K562 (cell line): ENCODE results near the gene NAP1L4. TPM values are rescaled to one million over a fixed set of nuclear protein-coding genes. Genes with fewer than 3 reads are reported as not detected.

Experiments
- ATAC-seq: fragments of 200-7000 bp; cut with Tn5 transposase; 3 replicates; pipeline ENCODE4 v1.9.1; 2020; ENCODE audit warnings: moderate library complexity
- BruUV-seq: library from RNA; stranded (reverse); fragments of 400-500 nt; replicated peaks from 2 replicates; lab custom pipeline; 2021; lab: Mats Ljungman, UMichigan
- CTCF ChIA-PET: fragments of 300-600 bp; formaldehyde crosslinking; extraction: SDS; loops from one replicate; lab custom pipeline; 2021; ENCODE audit warnings: low intra/inter-chr PET ratio; lab: Yijun Ruan, JAX
- POLR2A ChIA-PET: fragments of 300-600, 350-650 bp; sonication (Branson Sonifier 250); formaldehyde crosslinking; extraction: SDS; loops from one replicate; lab custom pipeline; 2021; ENCODE audit warnings: antibody characterized with exemption, inconsistent platforms; lab: Yijun Ruan, JAX
- DNase-seq, 4 experiments: peaks; one replicate each; pipeline versions ENCODE4 v3.0.0 to v3.0.0-alpha.2; 2011 to 2018; ENCODE audit warnings: low spot score in 3 of 4, mixed read lengths in 3 of 4; ENCODE audit errors: extremely low read depth in 1 of 4
- FAIRE-seq: peaks from 2 replicates; lab custom pipeline; 2011; peaks lifted over from hg19 to GRCh38; lab: Jason Lieb, UNC
- H2AFZ ChIP-seq: 2 replicates; pipeline ENCODE4 v1.6.0; 2011; ENCODE audit warnings: low read depth, low read length, control low read depth, inconsistent platforms
- H3K27ac ChIP-seq: fragments of 200-600 bp; 3 replicates; pipeline ENCODE4 v1.8.0; 2011; ENCODE audit warnings: low read depth, mild to moderate bottlenecking, control low read depth, inconsistent platforms, low read length, moderate library complexity, mixed read lengths; ENCODE audit errors: extremely low read depth
- H3K27me3 ChIP-seq, 2 experiments: fragments of 300-600 bp in 1 of 2; 2 replicates in 1 of 2; 3 replicates in 1 of 2; pipeline versions ENCODE4 v1.6.0 to v1.8.0; 2011; ENCODE audit warnings: inconsistent platforms in 2 of 2, low read length in 2 of 2, mild to moderate bottlenecking in 1 of 2, mixed read lengths in 1 of 2, moderate library complexity in 1 of 2; ENCODE audit not compliant: control insufficient read depth in 2 of 2, insufficient read depth in 2 of 2
- H3K36me3 ChIP-seq: fragments of 300-600 bp; 3 replicates; pipeline ENCODE4 v1.8.0; 2011; ENCODE audit warnings: mild to moderate bottlenecking, low read length, inconsistent platforms; ENCODE audit not compliant: control insufficient read depth, insufficient read depth
- H3K4me1 ChIP-seq, 2 experiments: fragments of 200-600 bp in 1 of 2; replicated peaks in 1 of 2; 2 replicates in 1 of 2; 3 replicates in 1 of 2; pipeline versions ENCODE4 v1.5.1 to v1.8.0; 2011; ENCODE audit warnings: inconsistent platforms in 2 of 2, low read length in 2 of 2, mild to moderate bottlenecking in 1 of 2, mixed read lengths in 1 of 2, moderate library complexity in 1 of 2; ENCODE audit not compliant: control insufficient read depth in 2 of 2, insufficient read depth in 2 of 2
- H3K4me2 ChIP-seq: 2 replicates; pipeline ENCODE4 v1.6.1; 2011; ENCODE audit warnings: low read length, control low read depth, inconsistent platforms, mixed read lengths; ENCODE audit not compliant: insufficient read depth
- H3K4me3 ChIP-seq: fragments of 200-600 bp; sonication (generic), shearing (Covaris generic); 2 replicates; pipeline ENCODE4 v1.5.1; 2016; ENCODE audit warnings: control low read depth, inconsistent platforms
- H3K79me2 ChIP-seq: fragments of 200-600 bp; 3 replicates; pipeline ENCODE4 v1.8.0; 2011; ENCODE audit warnings: low read length, inconsistent platforms; ENCODE audit not compliant: control insufficient read depth, insufficient read depth
- H3K9ac ChIP-seq, 2 experiments: 2 replicates each; pipeline versions ENCODE4 v1.6.0 to v1.6.1; 2011; ENCODE audit warnings: low read depth in 2 of 2, low read length in 2 of 2, control low read depth in 1 of 2, inconsistent platforms in 1 of 2, mild to moderate bottlenecking in 1 of 2, mixed read lengths in 1 of 2; ENCODE audit not compliant: insufficient read depth in 1 of 2
- H3K9me1 ChIP-seq: one replicate; pipeline ENCODE4 v1.6.0; 2011; ENCODE audit warnings: inconsistent platforms, mild to moderate bottlenecking, low read length, moderate library complexity; ENCODE audit not compliant: control insufficient read depth, insufficient read depth
- H3K9me3 ChIP-seq: replicated peaks from 2 replicates; pipeline ENCODE4 v1.5.1; 2011; ENCODE audit warnings: low read depth, low read length, inconsistent platforms; ENCODE audit not compliant: control insufficient read depth, insufficient read depth
- H4K20me1 ChIP-seq: replicated peaks from 2 replicates; pipeline ENCODE4 v1.6.1; 2011; ENCODE audit warnings: low read length, inconsistent platforms, mixed read lengths; ENCODE audit not compliant: control insufficient read depth, insufficient read depth
- CHD4 ChIP-seq: fragments of 200-600 bp; sonication (generic); IDR thresholded peaks from 3 replicates; pipeline ENCODE4 v1.6.1; 2012; ENCODE audit warnings: low read depth, mild to moderate bottlenecking, mixed read lengths, low read length, inconsistent platforms; ENCODE audit not compliant: insufficient read depth, insufficient replicate concordance, poor library complexity, severe bottlenecking
- FOXK2 ChIP-seq, 2 experiments: fragments of 450-650 bp; IDR thresholded peaks in 1 of 2; conservative IDR thresholded peaks in 1 of 2; 2 replicates each; pipeline ENCODE4 v1.6.1; 2016; ENCODE audit warnings: low read depth in 2 of 2, mild to moderate bottlenecking in 1 of 2
- NFE2 ChIP-seq: IDR thresholded peaks from 2 replicates; pipeline ENCODE4 v1.6.1; 2014; ENCODE audit warnings: antibody characterized with exemption, low read depth
- POLR2G ChIP-seq: fragments of 200-400 bp; formaldehyde crosslinking; IDR thresholded peaks from 2 replicates; pipeline ENCODE4 v1.6.1; 2017; ENCODE audit warnings: low read depth, mild to moderate bottlenecking, antibody characterized with exemption, low read length, moderate library complexity
- PRMT5 ChIP-seq: sonication (generic); formaldehyde crosslinking; IDR thresholded peaks from 2 replicates; pipeline ENCODE4 v1.5.0; 2020; ENCODE audit warnings: missing genetic modification reagents
- ZNF311 ChIP-seq: fragments of 250-450 bp; sonication (Bioruptor Pico); IDR thresholded peaks from 2 replicates; pipeline ENCODE4 v1.4.0; 2020; ENCODE audit warnings: mild to moderate bottlenecking, moderate library complexity
- WGBS: fragments of 100-300 bp; shearing (Covaris generic); methylation state at CpG from one replicate; pipeline ENCODE4 v1.1.6; 2016; ENCODE audit warnings: low coverage, mixed read lengths; ENCODE audit not compliant: insufficient coverage; ENCODE audit errors: missing lambda C conversion rate; 5-methylcytosine and 5-hydroxymethylcytosine counted together
- in situ Hi-C: fragments of 300-500 bp; cut with MboI; formaldehyde crosslinking; loops from 4 replicates; pipeline ENCODE4 v1.15.0; 2018; ENCODE audit warnings: inconsistent platforms, mixed read lengths
- intact Hi-C: fragments of 100-400 bp; cut with micrococcal nuclease; formaldehyde crosslinking; loops from 2 replicates; pipeline ENCODE4 v1.14.2; 2022
- polyA plus RNA-seq, 8 experiments: library from polyadenylated mRNA; depleted of rRNA in 4 of 8; stranded (reverse) in 5 of 8; unstranded in 3 of 8; fragments of >200 nt; fragmentation: Nextera tagmentation in 2 of 8; fragmentation: Illumina TruSeq in 1 of 8; extraction: Ambion mirVana in 2 of 8; extraction: Trizol in 1 of 8; gene quantifications; 2 replicates each; pipeline versions ENCODE4 v1.2.1 to v1.2.3, GENCODE V29; 2011 to 2014; ENCODE audit warnings: inconsistent platforms in 1 of 8, missing spikeins in 1 of 8
- total RNA-seq, 7 experiments: library from RNA; depleted of rRNA in 6 of 7; stranded (reverse); fragments of >200 nt in 6 of 7; fragmentation: Illumina TruSeq in 2 of 7; extraction: Trizol in 2 of 7; gene quantifications; 2 replicates each; pipeline versions ENCODE4 v1.2.1 to v1.2.3, GENCODE V29; 2011 to 2021; ENCODE audit warnings: low replicate concordance in 1 of 7

Gene NAP1L4
- total and polyA plus RNA-seq, 9 of the 15 experiments (the other 6 are each of a cell fraction or from before 2014, with no cell fraction given) = 34.1 to 237 (median 179) TPM

- H2AFZ ChIP-seq = no peak overlapping the region
- peak overlapping the region in 1 of 2 experiments; percentile 68; a peak in 2 of 4 replicates for H3K9ac ChIP-seq
- H3K27me3 ChIP-seq = no peaks in the 10 kb centered on the region
- DNase-seq (no peak), FAIRE-seq (no peak)
- peaks cover 14 to 69% of the 10 kb centered on the region in 2 experiments; a peak in 4 of 5 replicates for H3K4me1 ChIP-seq
- no TSS peak for BruUV-seq
- H3K9me3 ChIP-seq = no peaks in the 10 kb centered on the region
- no peaks in the 10 kb centered on the region for H4K20me1 ChIP-seq
- intact Hi-C loops = no loop called here
- TF ChIP-seq CHD4 (no peak), POLR2G (0 out of 2 replicates have a peak, but pooled peaks have one; percentile 43)
- TF ChIP-seq, all 486 proteins: peak for 1
- ATAC-seq = no peak
- WGBS = 67% methylated on average over 9 of the region's 18 CpGs
- POLR2A ChIA-PET = interaction anchor here (2.0 kb wide), 1 partner anchor 9 kb away, joined by 6 read pairs; no protein-coding TSS in a partner anchor
- Histone ChIP-seq H3K79me2 (no peaks in the 10 kb centered on the region), H3K4me2 (no peak overlapping the region), H3K9me1 (no peaks in the 10 kb centered on the region), H3K4me3 (no peak overlapping the region), H3K36me3 (no peaks in the 10 kb centered on the region), H3K27ac (no peak overlapping the region)
- in situ Hi-C loops = no loop called here
- CTCF ChIA-PET = no interaction called here
Observed at GRCh38 chr11:2911088-2911784, 80.9 kb downstream of the NAP1L4 start.

GRCh38 chr11:2910401-2910955, 81.7 kb downstream of the NAP1L4 start:
- Histone ChIP-seq H3K27me3 (no peaks in the 10 kb centered on the region), H3K9me1 (no peaks in the 10 kb centered on the region), H3K9ac (peak overlapping the region in 1 of 2 experiments; percentile 28; a peak in 2 of 4 replicates), H3K4me3 (no peak overlapping the region), H2AFZ (no peak overlapping the region), H3K9me3 (no peaks in the 10 kb centered on the region), H3K36me3 (no peaks in the 10 kb centered on the region), H3K4me2 (no peak overlapping the region), H3K4me1 (peaks cover 14 to 66% of the 10 kb centered on the region in 2 experiments; a peak in 4 of 5 replicates), H3K79me2 (no peaks in the 10 kb centered on the region), H4K20me1 (no peaks in the 10 kb centered on the region), H3K27ac (no peak overlapping the region)
- no peak for ATAC-seq
- no TSS peak for BruUV-seq
- in situ Hi-C loops (no loop called here), intact Hi-C loops (no loop called here)
- no peak for FAIRE-seq
- POLR2A ChIA-PET = interaction anchor here (2.0 kb wide), 1 partner anchor 10 kb away, joined by 6 read pairs; no protein-coding TSS in a partner anchor
- WGBS = 69% methylated on average over 9 of the region's 13 CpGs
- no peak for DNase-seq
- CTCF ChIA-PET = no interaction called here
- TF ChIP-seq ZNF311 (CRISPR knock-in tag) (no peak), PRMT5 (CRISPR knock-in tag) (no peak), FOXK2 (conservative IDR thresholded peaks at IDR 0.05 in 1 of 2, IDR thresholded peaks at IDR 0.05 in 1 of 2; ENCODE audit: low read depth in 2 of 2) (no peak), NFE2 (no peak)
